Activated CD8-positive, alpha-beta memory T cell treated with anti-CD3 and anti-CD28 coated beads for 24 hours (primary cell): ENCODE results near the gene TBCE.
"Not testable (repeated sequence)": the region's sequence is repeated elsewhere in the genome, so short reads cannot be mapped to it uniquely, and the experiment has no call there.

ENCODE experiments used
- DNase-seq: peaks from one replicate; pipeline ENCODE4 v3.0.0-alpha.2; 2020

The TBCE gene

DNA sequence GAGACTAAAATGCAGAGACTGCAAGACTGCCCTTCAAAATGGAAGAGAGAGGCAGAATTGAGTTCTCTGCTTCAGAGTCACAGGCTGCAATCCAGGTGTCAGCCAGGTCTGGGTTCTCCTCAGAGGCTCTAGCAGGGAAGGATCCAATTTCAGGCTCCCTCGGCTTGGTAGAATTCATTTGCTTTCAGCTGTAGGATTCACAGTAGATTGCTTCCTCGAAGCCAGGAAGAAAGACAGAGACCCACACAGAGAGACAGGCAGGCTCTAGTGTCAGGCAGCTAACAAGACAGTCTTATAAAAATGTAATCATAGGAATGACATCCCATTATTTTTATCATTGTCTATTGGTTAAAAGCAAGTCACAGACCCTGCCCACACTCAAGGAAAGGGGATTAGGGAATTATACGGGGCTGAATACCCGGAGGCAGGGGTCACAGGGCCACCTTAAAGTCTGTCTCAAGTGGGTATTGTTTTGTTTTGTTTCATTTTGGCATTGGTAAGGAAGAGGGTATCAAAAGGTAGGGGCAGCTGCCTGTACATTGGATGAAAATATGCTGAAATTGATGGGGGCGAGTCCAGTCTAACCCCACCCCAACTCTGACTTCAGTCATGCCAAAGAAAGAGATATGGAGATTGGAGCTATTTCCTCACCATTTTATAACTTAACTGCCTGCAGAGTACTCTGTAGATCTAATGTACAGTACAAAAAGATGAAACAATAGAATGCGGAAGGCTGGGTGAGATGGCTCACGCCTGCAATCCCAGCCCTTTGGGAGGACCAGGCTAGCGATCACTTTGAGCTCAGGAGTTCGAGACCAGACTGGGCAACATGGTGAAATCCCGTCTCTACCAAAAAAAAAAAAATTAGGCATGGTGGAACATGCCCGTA lies 9.5 kb upstream of the TBCE start:
- peak; percentile 43 for DNase-seq

DNA sequence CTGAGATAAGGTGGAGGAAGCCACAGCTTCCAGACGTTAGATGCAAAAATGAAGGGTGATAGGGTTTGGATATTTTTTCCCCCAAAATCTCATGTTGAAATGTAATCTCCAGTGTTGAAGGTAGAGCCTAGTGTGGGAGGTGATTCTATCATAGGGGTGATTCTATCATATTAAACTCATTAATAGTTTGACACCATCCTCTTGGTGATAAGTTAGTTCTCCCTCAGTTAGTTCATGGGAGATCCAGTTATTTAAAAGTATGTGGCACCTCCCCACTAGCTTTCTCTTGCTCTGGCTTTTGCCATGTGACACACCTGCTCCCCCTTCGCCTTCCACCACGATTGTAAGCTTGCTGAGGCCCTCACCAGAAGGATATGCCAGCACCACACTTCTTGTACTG lies 8.3 kb upstream of the TBCE start:
- DNase-seq: no peak

DNA sequence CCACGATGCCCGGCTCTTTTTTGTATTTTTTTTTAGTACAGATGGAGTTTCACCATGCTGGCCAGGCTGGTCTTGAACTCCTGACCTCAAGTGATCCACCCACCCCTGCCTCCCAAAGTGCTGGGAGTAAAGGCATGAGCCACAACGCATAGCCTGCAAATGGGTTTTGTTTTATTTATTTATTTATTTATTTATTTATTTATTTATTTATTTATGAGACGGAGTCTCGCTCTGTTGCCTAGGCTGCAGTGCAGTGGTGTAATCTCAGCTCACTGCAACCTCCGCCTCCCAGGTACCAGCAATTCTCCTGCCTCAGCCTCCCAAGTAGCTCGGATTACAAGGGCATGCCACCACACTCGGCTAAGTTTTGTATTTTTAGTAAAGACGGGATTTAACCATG lies 3.0 kb upstream of the TBCE start:
- peak; percentile 30 for DNase-seq

DNA sequence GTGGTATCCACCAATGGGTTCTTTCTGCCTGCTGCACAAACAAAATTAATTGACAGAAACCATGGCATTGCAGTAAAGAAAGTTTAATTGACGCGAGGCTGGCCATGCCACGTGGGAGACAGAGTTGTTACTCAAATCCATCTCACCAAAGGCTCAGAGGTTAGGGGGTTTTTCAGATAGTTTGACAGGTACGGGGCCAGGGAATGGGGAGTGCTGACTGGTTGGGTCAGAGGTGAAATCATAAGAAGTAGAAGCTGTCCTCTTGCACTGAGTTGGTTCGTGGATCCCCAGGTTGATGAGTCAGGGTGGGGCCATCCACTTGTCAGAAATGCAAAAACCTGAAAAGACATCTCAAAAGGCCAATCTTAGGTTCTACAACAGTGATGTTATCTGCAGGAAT lies 941 bp upstream of the TBCE start:
- DNase-seq: peak; percentile 61

DNA sequence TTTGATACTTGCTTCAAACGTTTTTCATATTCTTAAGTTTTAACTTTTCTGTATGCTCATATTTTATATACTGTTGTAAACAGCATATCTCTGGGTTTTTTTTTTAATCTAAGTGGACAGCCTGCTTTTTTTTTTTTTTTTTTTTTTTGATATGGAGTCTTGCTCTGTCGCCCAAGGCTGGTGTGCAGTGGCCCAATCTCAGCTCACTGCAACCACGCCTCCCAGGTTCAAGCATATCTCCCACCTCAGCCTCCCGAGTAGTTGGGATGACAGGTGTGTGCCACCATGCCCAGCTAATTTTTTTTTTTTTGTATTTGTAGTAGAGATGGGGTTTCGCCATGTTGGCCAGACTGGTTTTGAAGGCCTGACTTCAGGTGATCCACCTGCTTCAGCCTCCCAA lies 1.2 kb downstream of the TBCE start:
- DNase-seq: no peak

DNA sequence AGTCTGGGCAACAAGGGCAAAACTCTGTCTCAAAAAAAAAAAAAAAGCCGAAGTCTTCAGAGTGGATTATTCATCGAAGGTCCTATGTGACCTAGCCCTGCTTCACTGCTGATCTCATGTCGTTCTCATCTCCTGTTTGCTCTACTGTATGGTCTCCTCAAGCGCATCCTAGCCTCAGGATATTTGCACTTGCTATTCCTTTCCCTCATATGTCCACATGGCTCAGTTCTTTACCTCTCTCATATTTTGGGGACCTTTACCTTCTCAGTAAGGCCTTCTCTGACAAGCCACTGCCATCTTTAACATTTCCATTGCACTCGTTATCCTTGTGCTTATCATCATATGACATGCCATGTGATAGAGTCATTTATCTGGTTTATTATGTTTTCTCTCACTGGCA lies 2.6 kb downstream of the TBCE start:
- DNase-seq: no peak

DNA sequence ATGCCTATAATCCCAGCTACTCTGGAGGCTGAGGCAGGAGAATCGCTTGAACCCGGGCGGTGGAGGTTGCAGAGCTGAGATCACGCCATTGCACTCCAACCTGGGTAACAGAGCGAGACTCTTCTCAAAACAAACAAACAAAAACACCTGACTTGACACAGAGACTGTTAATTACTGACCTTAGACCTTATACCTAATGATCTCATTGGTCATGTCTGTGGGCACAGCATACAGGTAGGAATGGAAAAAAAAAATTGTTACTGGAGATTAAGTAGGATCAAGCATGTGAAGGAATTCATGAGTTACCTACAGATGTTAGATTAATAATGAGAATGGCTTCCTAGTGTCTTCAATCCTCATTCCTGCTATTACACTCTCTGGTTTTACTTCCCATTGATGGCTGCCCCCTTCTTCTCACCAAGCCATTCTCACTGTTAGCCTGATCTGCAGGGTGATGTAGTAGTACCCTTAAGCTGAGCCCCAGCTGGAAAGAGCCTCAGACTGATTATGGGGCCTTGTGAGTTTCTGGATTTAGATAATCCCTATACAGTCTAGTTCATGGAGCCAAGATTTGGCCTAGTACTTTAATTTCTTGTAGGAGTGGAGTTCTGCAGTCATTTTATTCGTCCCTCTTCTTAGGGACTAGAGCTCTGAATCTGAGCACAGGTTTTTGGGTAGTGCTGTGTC lies 8.8 kb downstream of the TBCE start:
- DNase-seq: no peak

DNA sequence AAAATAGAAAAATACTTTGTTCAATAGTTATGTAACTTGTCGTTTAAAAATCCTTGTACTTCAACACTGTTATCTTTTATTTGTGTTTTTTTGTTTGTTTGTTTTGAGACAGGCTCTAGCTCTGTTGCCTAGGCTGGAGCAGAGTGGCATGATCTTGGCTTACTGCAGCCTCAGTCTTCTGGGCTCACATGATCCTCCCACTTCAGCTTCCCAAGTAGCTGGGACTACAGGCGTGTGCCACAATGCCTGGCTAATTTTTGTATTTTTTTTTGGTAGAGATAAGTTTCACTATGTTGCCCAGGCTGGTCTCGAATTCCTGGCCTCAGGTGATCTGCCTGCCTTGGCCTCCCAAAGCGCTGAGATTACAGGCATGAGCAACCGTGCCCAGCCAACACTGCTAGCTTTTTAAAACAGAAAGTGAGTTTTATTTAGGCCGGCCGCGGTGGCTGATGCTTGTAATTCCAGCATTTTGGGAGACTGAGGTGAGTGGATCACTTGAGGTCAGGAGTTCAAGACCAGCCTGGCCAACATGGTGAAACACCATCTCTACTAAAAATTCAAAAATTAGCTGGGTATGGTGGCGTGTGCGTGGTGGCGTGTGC lies 11.0 kb downstream of the TBCE start:
- DNase-seq: not testable (repeated sequence)

DNA sequence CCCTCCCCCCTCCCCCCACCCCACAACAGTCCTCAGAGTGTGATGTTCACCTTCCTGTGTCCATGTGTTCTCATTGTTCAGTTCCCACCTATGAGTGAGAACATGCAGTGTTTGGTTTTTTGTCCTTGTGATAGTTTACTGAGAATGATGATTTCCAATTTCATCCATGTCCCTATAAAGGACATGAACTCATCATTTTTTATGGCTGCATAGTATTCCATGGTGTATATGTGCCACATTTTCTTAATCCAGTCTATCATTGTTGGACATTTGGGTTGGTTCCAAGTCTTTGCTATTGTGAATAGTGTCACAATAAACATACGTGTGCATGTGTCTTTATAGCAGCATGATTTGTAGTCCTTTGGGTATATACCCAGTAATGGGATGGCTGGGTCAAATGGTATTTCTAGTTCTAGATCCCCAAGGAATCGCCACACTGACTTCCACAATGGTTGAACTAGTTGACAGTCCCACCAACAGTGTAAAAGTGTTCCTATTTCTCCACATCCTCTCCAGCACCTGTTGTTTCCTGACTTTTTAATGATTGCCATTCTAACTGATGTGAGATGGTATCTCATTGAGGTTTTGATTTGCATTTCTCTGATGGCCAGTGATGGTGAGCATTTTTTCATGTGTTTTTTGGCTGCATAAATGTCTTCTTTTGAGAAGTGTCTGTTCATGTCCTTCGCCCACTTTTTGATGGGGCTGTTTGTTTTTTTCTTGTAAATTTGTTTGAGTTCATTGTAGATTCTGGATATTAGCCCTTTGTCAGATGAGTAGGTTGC lies 14.9 kb downstream of the TBCE start:
- not testable (repeated sequence) for DNase-seq

DNA sequence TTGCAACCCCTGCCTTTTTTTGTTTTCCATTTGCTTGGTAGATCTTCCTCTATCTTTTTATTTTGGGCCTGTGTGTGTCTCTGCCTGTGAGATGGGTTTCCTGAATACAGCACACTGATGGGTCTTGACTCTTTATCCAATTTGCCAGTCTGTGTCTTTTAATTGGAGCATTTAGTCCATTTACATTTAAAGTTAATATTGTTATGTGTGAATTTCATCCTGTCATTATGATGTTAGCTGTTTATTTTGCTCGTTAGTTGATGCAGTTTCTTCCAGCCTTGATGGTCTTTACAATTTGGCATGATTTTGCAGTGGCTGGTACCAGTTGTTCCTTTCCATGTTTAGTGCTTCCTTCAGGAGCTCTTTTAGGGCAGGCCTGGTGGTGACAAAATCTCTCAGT lies 18.4 kb downstream of the TBCE start:
- not testable (repeated sequence) for DNase-seq

DNA sequence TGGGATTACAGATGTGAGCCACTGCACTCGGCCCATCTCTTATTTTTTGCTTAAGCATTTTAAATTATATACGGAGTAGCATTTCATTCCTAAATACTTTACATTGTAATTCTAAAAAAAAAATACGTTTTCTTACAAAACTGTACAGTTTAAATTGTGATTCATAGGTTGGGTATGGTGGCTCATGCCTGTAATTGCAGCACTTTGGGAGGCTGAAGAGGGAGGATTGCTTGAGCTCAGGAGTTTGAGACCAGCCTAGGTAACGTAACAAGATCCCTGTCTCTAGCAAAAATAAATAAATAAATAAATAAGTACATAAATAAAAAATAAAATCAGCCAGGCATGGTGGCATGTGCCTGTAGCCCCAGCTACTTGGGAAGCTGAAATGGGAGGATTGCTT lies 24.6 kb downstream of the TBCE start:
- DNase-seq: no peak

DNA sequence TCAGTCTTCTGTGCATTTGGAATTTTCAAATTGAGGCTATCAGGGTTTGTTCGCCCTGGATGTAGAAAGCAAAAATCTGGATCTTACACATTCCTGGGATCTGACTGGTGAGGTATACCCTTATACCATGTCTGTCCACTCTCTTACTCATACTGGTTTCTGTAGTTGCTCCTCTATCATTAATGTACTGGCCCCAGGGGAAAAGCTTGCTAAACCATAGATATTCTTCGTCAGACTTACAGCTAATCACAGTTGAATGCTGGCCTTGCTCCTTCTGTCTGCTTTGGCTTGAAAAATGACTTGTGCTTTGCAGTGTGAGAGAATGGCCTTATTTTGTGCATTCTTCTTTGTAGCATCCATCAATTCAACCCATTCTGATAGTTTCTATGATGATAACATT lies 30.5 kb downstream of the TBCE start:
- DNase-seq: no peak

DNA sequence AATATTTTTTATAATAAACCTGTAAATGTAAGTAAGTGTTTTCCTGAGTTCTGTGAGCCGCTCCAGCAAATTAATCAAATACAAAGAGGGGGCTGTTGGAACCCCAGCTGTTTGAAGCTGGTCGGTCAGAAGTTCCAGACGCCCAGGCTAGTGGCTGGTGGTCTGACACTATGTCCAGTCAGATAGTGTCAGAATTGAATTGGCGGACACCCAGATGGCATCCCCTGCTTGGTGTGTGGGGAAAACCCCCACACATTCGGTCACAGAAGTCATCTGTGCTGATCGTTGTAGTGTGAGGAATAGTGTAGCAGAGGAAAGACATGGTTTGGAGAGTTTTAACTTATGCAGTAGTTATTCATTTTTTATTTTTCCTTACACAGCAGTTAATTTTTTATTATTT lies 32.4 kb downstream of the TBCE start:
- no peak for DNase-seq

DNA sequence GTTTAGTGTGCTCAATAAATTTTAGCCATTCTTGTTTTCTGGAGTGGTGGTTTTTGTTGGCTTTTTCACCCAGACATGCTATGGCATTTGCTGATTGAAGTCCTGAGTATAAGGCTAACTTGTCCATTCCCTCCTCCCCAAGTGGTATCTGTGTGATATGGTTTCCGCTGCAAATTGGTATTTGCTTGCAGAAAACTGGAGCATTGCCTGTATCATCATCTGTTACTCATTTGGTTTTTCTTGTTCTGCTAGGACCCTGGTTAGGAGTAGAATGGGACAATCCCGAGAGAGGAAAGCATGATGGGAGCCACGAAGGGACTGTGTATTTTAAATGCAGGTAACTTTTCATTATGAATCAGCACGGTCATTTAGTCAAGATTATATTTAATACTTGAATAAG lies 34.0 kb downstream of the TBCE start:
- no peak for DNase-seq

DNA sequence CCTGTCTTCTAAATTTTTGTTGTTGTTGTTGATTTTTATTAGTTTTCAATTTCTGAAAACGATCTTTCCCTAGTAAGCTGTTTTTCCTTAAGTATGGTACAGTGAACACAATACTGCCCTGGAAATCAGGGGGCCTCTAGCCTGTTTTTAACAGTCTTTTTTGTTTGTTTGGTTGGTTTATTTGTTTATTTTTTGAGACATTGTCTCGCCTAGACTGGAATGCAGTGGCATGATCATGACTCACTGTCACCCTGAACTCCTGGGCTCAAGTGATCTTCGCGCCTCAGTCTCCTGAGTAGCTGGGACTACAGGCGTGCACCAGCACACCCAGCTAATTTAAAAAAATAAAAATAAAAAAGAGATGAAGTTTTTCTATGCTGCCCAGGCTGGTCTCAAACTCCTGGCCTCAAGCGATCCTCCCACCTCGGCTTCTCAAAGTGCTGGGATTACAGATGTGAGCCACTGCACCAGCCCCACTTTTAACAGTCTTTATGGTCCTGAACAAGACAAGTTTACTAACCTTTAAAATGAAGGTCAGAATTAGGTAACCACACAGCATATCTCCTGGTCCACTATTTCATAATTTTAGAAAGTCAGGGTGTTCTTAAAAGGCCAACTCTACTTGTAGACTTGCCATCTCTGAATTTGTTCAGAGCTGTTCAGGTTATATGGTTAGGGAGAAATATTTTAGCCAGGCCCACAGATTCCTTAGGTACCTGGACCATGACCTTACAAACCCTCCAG lies 35.4 kb downstream of the TBCE start:
- no peak for DNase-seq

DNA sequence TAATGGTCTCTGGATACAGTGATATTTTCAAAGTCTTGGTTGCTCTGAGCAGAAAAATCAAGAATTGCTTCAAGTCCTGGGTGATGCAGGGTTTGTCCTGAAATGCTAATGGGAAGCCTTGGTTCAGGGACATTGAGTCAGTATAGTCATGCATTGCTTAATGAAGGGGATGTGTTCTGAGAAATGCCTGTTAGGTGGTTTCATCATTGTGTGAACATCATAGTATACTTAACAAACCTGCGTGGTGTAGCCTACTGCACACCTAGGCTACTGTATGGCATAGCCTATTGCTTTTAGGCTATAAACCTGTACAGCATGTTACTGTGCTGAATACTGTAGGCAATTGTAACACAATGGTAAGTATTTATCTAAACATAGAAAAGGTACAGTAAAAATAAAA lies 36.4 kb downstream of the TBCE start:
- DNase-seq: no peak

DNA sequence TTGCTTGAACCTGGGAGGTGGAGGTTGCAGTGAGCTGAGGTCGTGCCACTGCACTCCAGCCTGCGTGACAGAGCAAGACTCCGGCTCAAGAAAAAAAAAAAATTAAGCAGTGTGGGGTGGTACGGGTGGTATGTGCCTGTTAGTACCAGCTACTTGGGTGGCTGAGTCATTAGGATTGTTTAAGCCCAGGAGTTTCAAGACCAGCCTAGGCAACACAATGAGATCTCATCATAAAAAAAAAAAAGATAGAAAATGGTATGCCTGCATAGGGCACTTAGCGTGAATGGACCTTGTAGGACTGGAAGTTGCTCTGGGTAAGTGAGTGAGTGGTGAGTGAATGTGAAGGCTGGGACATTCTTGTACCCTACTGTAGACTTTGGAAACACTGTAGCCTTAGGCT lies 37.0 kb downstream of the TBCE start:
- DNase-seq: no peak

DNA sequence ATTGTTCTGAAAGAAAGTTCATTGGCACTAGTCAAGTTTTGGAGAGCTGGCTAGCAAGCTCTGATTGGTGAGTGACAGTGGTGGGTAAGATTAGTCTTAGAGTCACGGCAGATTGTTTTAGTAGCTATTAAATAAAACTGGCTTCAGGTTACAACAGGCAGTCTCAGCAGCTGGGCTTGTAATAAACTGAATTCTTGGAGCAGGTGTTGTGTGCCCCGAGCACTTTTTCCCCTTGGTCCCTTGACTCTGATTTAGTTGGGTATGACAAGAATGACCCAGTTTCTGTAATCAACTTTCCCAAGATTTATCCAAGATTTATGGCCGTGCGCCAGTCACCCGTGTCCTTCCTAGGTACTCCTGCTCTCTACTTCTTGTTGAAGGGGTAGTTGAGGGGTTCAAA lies 40.2 kb downstream of the TBCE start:
- DNase-seq: no peak

DNA sequence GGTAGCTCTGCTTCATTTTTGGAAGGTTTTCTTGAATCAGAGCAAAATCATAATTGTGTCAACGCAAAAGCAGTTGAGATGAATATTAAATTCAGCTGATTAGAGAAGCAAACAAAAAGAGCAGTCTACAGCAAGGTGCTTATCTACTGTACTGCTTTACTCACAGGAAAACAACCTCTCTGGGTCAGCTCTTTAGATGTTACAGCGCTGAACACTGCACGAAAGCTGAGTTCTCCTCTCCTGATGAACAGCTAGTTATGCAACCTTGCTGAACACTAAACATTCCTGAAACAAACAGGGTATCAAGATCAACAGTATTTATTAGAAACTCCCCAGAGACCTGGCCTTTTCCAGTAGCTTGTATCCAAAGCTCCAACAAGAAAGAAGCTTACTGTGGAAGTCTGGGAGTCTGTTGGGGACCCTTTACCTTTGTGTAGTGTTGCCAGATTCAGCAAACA lies 41.3 kb downstream of the TBCE start:
- DNase-seq: no peak

DNA sequence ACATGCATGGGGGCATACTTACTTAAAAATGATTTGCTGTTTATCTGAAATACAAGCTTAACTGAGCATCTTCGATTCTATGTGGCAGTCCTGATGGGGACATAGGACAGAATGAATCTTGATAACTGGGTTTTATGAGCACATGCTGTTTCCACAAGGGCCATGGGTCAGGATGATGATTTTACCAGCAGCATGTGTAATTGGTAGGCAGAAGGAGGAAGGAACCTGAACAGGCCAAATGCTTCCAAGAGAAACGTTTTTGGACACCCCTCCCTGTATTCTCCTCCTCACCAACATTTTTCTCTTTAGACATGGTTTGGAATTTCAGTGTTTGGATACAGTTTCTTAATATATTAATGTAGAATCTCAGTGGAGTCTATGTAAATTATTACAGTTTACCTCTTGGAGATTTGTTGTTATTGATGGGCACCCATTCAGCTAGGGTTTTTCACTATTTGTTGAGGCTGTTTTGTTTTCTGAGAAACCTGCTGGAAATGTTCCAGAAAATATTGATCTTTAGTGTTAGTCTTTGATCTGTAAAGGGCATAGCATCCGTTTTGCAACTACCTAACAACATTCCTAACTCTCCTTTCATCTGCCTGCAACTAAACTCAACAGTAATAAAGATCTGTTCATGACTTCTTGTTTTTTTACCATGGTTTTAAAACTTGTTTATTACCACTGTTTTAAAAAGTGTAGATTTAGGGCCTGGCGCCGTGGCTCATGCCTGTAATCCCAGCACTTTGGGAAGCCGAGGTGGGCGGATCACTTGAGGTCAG lies 42.0 kb downstream of the TBCE start:
- DNase-seq: no peak

DNA sequence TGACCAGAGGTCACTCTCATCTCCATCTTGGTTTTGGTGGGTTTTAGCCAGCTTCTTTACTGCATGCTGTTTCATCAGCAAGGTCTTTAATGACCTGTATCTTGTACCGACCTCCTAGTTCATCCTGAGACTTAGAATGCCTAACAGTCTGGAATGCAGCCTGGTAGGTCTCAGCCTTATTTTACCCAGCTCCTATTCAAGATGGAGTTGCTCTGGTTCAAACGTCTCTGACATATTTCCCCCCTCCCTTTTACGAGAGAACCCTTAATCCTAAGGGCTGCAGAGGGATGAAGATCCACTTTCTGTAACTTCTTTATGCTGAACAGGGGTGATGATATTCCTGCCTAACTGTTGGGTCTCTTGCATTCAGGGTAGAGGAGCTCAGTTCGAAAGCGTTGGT lies 43.2 kb downstream of the TBCE start:
- DNase-seq: no peak
